Panc1 (cell line): ENCODE measurements around the gene MMAB.

Source experiments
- CTCF ChIP-seq: fragments of 450-650 bp; IDR thresholded peaks from 2 replicates; pipeline ENCODE4 v1.5.1; 2017; ENCODE audit warnings: mild to moderate bottlenecking
- POLR2AphosphoS5 ChIP-seq: IDR thresholded peaks from 2 replicates; pipeline ENCODE4 v1.6.1; 2012; ENCODE audit warnings: mild to moderate bottlenecking, low read depth, low read length, moderate library complexity
- REST ChIP-seq, 2 experiments: IDR thresholded peaks; 2 replicates each; pipeline ENCODE4 v1.6.1; 2011 to 2012; ENCODE audit warnings: low read depth in 2 of 2, control low read depth in 1 of 2, low read length in 1 of 2, mild to moderate bottlenecking in 1 of 2, moderate library complexity in 1 of 2; ENCODE audit not compliant: insufficient read depth in 1 of 2

- TF ChIP-seq CTCF: no peak
- TF ChIP-seq POLR2AphosphoS5: no peak
- TF ChIP-seq REST (IDR thresholded peaks at IDR 0.05; ENCODE audit: insufficient read depth in 1 of 2, low read depth in 2 of 2, low read length in 1 of 2): no peak
Measured at GRCh38 chr12:109580272-109580671, 7.0 kb upstream of the MMAB start.
